ENCODE data around the gene MTG1. TPM values are rescaled to one million over a fixed set of nuclear protein-coding genes. Genes with fewer than 3 reads are reported as not detected.
"Not testable (repeated sequence)": the region's sequence is repeated elsewhere in the genome, so short reads cannot be mapped to it uniquely, and the experiment has no call there.

The MTG1 gene
- total RNA-seq, 1 donor from 2014 or later: 29.4 TPM

DNA sequence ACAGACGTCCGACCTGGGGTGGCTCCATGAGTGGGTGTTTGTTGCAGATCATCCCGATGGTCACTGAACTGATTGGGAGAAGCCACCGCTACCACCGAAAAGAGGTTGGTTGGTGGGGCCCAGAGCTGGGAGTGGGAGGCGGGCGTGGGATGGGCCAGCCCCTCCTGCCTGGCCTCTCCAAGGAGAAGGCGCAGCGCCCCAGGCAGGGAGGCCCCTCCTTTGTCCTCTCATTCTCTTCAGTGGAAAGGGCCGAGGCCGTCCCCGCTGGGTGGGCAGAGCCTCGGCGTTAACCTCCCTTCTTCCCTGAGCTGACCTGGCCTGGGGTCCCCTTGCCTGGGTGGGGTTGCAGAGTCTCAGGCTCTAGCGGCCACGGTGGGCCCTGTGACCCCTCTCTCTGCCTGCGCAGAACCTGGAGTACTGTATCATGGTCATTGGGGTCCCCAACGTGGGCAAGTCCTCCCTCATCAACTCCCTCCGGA, 5.2 kb downstream of the MTG1 start:
- DNase-seq (ENCODE audit: low read depth in 2 of 2): no peak

DNA sequence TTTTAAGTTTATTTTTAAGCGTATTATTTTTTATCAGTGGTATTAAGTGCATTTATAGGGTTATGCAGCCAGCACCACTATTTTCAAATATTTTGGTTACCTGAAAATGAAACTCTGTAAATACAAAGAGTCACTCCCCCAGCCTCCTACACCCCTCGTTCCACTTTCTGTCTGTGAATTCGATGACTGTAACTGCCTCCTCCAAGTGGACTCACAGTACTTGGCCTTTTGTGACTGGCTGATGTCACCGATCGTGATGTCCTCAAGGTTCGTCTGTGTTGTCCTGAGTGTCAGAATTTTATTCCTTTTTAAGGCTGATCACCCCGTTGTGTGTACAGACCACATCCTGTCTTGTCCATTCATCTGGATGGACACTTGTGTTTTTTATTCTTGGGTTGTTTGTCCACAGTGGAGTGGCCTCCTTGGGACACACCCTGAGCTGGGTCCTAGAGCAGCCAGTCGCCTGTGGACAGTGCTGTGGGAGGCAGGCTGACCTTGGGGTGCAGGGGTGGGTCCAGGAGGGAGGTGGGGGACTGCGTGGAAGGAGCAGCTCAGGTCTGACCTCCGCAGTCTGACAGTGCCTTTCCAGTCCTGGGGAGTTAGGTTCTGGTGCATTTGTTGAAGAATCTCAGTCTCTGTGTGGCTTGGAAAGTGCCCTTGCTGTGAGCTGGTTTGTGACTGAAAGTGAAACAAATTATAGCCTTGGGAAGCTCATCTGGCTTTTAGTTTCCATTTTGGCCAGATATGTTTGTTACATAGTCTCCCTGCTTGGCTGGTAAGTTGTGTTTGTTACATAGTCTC, 6.9 kb downstream of the MTG1 start:
- no peak for DNase-seq (ENCODE audit: low read depth in 2 of 2)

DNA sequence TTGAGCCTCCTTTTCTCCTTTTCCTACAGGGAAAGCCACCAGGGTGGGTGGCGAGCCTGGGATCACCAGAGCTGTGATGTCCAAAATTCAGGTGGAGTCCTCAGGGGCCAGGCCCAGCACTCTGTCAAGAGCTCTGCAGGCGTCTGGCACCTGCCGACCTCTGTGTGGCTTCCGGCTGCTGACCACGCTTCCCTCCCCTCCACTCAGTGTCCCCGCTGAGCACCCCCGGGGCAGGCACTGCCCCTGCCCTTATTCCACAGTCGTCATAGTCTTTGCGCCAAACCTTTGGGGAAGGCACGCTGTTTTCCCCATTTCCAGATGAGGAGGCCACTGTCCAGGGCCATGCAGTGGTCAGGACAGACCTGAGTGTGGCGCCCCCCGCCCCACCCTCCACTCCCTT, 7.5 kb downstream of the MTG1 start:
- no peak for DNase-seq (ENCODE audit: low read depth in 2 of 2)

DNA sequence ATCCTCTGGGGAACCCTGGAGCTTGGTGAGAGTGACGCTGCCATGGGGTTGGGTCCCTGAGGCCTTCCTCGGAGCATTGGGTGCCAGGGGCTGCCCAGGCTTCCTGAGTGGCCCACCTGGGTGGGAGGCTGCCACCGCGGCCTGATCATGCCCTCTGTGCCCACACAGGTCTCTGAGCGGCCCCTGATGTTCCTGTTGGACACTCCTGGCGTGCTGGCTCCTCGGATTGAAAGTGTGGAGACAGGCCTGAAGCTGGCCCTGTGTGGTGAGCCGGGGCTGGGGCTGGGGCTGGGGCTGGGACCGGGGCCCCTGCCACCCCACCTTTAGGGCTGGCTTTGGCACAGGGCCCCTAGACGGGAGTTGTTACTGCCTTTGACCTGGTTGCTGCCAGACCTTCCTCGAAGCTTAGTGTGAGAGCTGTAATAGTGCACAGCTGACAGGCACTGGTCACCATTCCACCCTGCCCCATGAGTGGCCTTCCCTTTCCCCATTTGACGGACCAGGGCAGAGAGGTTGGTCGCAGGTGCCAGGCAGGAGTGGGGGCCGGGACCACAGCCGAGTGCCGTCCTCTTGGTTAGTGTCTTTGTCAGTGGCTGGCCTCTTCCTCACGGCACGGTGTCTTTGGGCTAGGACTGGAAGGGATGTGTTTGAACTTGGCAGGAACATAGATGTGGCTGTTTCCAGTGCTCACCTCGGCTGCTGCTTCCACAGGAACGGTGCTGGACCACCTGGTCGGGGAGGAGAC, 8.2 kb downstream of the MTG1 start:
- DNase-seq (ENCODE audit: low read depth in 2 of 2): no peak

DNA sequence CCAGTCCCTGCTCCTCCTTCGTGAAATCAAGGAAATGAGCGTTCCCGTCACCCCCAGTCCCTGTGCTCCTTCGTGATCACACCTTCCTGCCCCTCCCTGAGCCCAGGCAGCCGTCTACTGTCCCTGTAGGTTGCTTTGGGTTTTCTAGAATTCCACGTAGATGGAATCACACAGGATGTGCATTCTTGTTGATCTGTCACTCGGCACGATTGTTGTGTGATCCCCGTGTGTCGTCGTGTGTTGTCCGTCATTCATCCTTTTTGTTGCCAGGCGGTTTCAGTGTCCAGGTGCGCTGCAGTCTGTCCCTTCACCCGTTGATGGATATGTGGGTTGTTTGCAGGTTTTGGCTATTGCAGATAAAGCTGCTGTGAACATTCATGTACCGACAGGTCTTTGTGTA, 9.4 kb downstream of the MTG1 start:
- DNase-seq (ENCODE audit: low read depth in 2 of 2): no peak

DNA sequence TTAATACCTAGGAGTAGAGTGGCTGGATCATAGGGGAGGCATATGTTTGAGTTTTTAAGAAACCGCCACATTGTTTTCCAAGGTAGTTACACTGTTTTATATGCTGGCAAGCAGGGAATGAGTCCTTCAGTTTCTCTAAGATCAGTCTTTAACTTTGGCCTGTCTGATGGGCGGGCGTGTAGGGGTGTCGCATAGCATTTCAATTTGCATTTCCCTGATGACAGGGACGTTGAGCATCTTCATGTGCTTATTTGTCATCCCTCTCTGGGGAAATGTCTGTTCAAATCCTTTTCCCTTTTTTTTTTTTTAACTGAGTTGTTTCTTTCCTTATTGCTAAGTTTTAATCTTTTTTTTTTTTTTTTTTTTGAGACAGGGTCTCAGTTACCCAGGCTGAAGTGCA, 9.8 kb downstream of the MTG1 start:
- DNase-seq (ENCODE audit: low read depth in 2 of 2): no peak

DNA sequence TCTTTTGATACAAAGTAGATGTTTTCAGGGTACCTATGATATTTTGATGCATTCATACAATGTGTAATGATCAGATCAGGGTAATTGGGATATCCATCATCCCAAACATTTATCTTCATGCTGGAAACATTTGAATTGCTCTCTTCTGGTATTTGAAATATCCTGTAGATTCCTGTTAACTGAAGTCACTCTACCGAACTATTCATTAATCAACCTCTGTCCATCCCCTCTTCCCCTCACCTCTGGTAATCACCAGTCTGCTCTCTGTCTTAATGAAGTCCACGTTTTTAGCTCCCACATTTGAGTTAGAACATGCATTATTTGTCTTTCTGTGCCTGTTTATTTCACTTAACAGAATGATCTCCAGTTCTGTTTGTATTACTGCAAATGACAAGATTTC, 11.3 kb downstream of the MTG1 start:
- DNase-seq (ENCODE audit: low read depth in 2 of 2): no peak

DNA sequence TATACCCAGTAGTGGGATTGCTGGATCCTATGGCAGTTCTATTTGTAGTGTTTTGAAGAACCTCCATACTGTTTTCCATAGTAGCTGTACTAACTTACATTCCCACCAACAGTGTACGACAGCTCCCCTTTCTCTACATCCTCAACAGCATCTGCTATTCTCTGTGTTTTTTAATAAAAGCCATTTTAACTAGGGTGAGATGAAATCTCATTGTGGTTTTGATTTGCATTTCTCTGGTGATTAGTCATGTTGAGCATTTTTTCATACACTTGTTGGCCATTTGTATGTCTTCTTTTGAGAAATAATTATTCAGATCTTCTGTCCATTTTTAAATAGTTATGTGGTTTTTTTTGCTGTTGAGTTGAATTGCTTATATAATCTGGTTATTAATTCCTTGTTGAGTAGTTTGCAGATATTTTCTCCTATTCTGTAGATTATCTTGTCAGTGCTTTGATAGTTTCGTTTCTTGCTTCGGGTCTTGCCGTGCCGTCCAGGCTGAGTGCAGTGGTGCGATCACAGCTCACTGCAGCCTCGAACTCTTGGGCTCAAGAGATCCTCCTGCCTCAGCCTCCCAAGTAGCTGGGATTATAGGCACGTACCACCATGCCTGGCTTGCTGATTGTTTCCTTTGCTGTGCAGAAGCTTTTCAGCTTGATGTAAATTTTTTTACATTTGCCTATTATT, 12.0 kb downstream of the MTG1 start:
- no peak for DNase-seq (ENCODE audit: low read depth in 2 of 2)

DNA sequence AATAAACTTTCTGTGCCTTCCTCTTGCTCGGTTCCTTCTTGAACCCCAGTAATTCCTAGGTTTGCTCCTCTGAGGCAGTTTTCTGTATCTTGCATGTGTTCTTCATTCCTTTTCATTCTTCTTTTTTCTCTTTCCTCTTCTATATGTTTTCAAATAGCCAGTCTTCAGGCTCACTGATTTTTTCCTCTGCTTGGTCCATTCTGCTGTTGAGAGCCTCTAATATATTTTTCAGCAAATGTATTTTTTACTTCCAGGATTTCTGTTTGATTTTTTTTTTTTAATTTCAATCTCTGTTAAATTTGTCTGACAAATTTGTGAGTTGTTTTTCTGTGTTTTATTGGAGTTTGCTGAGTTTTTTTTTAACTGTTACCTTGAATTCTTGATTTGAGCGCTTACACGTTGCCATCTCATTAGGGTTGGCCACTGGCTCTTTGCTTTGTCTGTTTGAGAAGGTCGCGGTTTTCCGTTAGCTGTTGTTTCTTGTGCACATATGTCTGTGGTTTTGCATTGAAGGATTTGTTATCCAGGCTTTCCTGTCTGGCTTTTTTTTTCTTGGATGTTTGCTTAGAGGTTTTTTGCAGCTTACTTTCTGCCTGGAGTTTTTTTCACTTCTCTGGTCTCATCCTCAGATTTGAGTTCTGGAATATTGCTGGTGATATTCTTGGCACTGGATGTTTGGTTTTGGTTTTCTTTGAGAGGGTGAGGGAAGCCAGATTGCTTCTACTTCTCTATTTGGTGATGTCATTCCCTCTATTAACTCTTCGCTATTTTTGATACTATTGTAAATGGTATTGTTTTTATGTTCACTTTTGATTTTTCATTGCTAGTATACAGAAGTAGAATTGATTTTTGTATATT, 17.8 kb downstream of the MTG1 start:
- no peak for DNase-seq (ENCODE audit: low read depth in 2 of 2)

DNA sequence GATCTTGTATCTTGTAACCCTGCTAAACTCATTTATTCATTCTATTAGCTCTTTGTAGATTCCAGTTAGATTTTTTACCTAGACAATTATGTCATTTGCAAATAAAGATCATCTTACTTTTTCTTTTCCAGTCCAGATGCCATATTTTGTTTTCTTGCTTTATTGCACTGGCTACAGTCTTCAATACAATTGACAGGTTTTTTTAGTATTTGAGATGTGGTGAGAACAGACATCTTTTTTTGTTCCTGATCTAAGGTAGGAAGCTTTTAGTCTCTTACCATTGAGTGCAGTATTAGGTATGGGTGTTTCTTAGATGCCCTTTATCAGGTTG, 18.4 kb downstream of the MTG1 start:
- DNase-seq (ENCODE audit: low read depth in 2 of 2): no peak

DNA sequence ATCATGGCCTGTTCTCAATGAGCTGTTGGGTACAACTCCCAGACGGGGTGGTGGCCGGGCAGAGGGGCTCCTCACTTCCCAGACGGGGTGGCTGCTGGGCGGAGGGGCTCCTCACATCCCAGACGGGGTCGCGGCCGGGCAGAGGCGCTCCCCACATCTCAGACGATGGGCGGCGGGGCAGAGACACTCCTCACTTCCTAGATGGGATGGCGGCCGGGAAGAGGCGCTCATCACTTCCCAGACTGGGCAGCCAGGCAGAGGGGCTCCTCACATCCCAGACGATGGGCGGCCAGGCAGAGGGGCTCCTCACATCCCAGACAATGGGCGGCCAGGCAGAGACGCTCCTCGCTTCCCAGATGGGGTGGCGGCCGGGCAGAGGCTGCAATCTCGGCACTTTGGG, 20.4 kb downstream of the MTG1 start:
- DNase-seq (ENCODE audit: low read depth in 2 of 2): not testable (repeated sequence)

DNA sequence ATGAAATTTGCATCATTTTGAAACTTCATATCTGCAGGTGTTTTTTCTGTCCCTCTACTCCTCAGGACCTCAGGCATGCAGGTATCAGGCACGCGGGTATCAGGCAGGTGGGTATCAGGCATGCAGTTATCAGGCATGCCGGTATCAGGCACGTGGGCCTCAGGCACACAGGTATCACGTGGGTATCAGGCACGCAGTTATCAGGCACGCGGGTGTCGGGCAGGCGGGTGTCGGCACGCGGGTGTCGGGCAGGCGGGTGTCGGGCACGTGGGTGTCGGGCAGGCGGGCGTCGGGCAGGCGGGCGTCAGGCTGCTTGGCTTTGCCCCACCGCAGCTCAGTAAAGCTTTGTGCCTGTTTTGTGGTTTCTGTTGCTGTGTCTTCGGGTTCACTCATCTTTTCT, 21.8 kb downstream of the MTG1 start:
- no peak for DNase-seq (ENCODE audit: low read depth in 2 of 2)

DNA sequence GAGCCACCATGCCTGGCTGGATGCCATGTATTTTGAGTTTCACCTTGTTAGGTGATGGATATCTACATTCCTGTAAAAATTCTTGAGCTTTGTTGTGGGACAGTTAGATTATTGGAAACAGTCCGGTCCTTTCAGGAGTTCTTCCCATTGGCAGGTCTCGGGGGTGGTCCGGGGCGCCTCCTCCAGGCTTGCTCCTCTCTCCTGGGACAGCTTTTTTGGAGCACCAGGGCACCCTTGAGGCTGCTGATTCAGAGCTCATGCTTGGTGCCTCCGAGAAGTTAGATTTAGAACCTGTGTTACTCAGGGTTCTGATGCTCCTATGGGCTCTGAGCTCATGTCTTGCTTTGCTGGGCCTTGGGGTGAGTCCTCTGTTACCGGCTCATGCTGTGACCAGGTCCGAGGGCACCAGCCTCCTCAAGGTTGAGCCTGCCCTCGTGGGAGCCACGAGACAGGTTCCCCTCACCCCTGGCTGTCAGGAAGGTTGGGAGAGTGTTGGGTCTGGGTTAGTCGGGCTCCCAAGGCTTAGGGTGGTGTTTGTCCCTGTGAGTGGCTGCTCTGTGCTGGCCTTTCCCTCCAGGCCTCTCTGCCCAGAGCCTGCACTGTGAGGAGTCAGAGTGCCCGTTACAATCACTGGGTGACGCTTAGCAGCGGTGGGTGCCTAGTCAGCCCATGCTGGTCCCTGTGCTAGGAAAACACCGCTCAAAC, 24.5 kb downstream of the MTG1 start:
- no peak for DNase-seq (ENCODE audit: low read depth in 2 of 2)

DNA sequence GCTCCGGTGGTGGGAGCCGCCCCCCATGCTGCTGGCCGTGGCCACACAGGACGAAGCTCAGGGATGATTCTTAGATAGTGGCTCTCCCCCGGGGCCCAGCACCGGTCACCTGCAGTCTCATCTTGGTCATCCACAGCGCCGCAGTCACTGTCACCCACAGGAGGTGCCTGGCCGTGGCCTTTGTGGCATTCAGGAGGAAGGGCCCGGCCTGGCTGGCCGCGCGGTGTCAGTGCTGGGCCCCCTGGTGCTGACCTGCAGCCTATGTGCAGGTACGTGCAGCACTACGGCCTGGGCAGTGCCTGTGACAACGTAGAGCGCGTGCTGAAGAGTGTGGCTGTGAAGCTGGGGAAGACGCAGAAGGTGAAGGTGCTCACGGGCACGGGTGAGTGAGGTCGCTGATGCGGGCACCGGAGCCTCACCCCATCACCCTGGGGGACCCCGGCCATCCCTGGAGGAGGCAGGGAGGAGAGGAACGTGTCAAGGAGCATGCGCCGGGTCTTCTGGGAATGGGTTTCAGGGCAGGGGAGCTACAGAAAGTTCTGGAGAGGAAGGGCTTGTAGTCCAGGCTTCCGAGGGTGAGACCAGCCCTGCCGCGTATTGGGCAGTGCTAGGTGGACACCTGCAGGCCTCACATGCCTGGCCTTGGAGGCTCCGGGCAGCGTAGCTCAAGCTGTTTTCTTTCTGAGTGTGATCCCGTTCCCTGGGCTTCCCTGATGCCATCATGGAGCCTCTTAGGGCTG, 25.4 kb downstream of the MTG1 start:
- no peak for DNase-seq (ENCODE audit: low read depth in 2 of 2)

DNA sequence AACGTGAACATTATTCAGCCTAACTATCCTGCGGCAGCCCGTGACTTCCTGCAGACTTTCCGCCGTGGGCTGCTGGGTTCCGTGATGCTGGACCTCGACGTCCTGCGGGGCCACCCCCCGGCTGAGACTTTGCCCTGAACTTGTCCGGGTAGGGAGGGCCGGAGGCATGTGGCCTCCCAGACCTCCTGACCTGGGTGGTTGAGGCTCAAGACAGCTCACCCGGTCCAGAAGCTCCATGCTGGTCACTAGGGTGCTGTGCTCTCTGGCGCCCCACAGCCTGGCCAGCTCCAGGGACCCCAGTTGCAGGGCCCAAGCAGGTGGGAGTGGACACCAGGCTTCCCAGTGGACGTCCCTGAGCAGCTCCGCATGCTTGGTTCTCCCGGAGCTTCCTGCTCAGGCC, 26.1 kb downstream of the MTG1 start:
- no peak for DNase-seq (ENCODE audit: low read depth in 2 of 2)

DNA sequence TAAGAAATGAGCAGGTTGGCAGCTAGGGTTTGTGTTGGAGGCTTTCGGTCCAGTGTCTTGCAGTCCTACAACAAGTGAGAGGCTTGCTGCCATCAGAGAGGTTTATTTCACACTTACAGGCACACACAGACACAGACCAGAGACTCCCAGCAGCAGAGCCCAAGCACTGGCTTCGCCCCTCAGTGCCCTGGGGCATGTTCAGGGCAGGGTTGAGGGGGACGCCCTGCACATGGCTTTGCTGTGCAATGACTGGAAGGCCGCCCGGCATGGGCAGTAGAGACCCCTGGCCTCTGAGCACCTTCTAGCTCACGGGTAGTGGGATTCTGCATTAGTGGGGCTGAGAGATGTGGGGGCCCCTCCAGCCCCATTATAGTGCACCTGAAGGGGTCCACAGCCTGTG, 26.6 kb downstream of the MTG1 start:
- no peak for DNase-seq (ENCODE audit: low read depth in 2 of 2)

DNA sequence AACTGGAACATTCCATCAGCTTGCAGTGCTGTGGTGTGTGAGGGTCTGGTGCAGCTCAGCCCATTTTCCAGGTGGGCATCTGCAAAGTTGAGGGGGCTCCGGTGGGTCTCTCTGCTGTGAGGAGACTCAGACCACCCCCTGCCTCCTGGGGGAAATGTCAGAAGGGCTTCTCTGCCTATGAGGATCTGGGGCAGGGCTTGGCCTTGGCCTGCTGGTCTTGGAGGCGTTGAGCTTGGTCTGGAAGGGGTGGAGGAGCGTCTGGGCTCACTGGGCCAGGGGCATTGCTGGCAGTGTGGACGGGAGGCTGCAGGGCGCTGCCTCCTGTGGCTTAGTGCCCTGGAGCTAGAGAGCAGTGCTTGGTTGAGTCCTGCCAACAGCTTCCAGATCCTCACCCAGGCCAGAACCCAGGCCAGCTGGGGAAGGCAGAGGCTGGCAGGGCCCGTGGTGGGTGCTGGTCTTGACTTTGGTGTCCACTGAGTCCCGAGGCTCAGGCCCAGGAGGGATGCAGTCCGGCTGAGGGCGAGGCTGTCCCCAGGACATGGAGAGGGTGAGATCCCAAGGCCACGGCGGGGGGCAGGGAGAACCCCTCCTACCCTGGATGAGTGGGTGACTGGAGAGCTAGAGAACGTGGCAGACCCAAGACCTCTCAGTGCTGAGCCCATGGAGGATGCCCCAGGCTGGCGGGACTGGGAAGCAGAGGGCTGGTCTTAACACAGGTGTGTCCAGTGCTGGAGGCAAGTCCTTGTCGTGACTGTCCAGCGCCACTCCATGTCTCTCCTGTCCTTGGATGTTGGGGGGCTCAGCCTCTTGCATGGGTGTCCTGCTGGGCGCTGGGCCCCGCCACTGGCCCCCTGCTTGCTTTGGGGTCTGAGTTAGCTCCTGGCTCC, 27.6 kb downstream of the MTG1 start:
- DNase-seq (ENCODE audit: low read depth in 2 of 2): no peak

DNA sequence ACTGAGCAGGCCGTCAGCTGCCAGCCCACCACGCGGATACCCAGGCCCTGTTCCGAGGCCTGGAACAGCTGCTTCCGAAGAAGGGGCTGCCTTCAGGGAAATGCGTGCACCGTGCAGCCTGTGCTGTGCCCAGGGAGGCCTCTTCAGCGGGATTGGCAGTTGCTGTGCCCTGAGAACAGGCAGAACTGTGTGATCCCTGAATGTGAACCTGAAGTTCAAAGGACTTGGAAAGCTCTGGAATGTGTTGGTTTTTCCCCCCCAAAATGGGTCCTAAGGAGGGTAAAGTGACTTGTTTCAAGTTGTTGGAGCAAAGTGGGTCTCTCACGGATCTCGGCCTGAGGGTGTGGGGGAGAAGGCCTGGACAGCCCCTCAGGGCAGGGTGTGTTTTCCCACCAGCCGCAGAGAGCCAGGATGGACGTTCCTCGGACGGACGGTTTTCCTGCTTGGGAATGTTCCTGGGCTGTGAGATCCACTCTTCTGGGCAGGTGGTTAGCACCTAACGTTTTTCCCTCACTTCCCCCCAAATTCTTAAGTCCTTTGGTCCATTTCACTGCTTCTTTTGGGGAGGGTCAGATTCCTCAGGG, 28.4 kb downstream of the MTG1 start:
- no peak for DNase-seq (ENCODE audit: low read depth in 2 of 2)
